ENCODE measurements around the gene STUB1.
A peak's percentile ranks its signal among the peaks of the same experiment; 100 is the strongest.

Gene STUB1

DNA sequence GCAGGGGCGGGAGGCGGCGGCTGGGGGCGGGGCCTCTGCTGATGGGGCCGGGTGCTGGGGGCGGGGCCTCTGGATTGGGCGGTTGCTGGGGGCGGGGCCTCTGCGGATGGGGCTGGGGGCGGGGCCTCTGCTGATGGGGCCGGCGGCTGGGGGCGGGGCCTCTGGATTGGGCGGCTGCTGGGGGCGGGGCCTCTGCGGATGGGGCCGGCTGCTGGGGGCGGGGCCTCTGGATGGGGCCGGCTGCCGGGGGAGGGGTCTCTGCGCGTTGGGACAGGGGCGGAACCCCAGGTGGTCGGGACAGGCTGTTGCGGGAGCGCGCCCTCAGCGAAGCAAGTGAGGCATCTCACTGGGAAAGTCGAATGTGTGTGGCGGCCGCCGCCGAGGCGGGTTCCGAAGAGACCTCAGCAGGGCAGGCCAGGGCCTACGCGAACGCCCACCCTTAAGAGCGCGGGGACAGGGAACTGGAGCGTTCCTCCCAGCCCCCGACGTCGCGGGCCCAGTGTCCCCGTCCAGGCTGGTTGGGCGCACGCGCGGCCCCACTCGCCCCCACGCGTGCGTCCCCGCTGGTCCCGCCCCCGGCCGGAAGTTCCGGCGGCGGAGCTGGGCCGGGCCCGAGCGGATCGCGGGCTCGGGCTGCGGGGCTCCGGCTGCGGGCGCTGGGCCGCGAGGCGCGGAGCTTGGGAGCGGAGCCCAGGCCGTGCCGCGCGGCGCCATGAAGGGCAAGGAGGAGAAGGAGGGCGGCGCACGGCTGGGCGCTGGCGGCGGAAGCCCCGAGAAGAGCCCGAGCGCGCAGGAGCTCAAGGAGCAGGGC lies at the start of gene STUB1:
Gene STUB1, plus strand, starts transcription at position 597 of the 811 bp plus-strand sequence. Its CDS starts 116 bp downstream, at position 713.
- peak; percentile 95 for DNase-seq

DNA sequence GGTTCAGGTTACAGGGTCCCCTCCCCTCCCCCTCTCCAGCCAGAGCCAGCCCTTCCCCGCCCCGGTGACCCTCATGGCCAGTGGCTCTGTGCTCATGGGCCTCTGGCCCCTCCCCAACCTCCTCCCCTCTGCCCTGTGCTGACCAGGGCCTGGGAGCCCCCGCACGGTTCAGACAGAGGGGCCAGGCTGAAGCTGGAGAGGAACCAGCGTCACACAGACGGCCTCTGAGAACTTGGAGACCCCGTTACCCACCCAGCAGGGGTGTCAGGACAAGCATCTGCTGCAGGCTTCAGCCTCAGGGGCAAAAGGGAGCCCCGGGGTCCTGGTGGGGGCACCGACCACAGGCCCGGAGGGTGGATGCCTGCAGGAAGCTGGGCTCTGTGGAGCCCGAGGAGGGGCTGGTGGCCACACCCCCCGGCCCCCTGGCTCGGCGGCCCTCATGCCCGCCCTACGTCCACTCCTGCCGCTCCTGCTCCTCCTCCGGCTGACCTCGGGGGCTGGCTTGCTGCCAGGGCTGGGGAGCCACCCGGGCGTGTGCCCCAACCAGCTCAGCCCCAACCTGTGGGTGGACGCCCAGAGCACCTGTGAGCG lies 49.3 kb upstream of the STUB1 start, which contains the start of gene WFIKKN1:
Gene WFIKKN1, plus strand, starts transcription at position 171 of the 591 bp plus-strand sequence. Its CDS starts 269 bp downstream, at position 440.
- peak; percentile 58 for DNase-seq

DNA sequence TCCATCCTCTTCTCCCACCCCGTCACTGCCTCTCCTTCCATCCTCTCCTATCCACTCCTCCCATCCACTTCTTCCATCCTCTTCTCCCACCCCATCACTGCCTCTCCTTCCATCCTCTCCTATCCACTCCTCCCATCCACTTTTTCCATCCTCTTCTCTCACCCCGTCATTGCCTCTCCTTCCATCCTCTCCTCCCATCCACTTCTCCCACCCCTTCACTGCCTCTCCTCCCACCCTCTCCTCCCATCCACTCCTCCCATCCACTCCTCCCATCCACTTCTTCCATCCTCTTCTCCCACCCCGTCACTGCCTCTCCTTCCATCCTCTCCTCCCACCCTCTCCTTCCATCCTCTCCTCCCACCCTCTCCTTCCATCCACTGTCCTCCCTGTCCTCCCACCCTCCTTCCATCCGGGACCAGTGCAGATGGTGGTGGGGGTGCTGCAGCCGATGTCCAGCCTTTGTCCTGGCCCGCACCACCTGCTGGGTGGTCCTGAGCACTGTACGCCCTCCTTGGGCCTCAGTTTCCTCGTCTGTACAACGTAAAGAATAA lies 48.3 kb upstream of the STUB1 start:
- DNase-seq, result no peak

DNA sequence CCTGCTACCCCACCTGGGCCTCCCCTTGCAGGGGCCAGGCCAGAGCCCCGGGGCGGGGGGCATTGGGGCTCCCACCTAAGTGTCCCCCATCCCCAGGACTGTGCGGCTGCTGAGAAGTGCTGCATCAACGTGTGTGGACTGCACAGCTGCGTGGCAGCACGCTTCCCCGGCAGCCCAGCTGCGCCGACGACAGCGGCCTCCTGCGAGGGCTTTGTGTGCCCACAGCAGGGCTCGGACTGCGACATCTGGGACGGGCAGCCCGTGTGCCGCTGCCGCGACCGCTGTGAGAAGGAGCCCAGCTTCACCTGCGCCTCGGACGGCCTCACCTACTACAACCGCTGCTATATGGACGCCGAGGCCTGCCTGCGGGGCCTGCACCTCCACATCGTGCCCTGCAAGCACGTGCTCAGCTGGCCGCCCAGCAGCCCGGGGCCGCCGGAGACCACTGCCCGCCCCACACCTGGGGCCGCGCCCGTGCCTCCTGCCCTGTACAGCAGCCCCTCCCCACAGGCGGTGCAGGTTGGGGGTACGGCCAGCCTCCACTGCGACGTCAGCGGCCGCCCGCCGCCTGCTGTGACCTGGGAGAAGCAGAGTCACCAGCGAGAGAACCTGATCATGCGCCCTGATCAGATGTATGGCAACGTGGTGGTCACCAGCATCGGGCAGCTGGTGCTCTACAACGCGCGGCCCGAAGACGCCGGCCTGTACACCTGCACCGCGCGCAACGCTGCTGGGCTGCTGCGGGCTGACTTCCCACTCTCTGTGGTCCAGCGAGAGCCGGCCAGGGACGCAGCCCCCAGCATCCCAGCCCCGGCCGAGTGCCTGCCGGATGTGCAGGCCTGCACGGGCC lies 47.5 kb upstream of the STUB1 start:
- DNase-seq, result no peak

DNA sequence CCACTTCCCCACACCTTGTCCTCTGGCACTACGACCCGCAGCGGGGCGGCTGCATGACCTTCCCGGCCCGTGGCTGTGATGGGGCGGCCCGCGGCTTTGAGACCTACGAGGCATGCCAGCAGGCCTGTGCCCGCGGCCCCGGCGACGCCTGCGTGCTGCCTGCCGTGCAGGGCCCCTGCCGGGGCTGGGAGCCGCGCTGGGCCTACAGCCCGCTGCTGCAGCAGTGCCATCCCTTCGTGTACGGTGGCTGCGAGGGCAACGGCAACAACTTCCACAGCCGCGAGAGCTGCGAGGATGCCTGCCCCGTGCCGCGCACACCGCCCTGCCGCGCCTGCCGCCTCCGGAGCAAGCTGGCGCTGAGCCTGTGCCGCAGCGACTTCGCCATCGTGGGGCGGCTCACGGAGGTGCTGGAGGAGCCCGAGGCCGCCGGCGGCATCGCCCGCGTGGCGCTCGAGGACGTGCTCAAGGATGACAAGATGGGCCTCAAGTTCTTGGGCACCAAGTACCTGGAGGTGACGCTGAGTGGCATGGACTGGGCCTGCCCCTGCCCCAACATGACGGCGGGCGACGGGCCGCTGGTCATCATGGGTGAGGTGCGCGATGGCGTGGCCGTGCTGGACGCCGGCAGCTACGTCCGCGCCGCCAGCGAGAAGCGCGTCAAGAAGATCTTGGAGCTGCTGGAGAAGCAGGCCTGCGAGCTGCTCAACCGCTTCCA lies 46.7 kb upstream of the STUB1 start:
- no peak for DNase-seq

DNA sequence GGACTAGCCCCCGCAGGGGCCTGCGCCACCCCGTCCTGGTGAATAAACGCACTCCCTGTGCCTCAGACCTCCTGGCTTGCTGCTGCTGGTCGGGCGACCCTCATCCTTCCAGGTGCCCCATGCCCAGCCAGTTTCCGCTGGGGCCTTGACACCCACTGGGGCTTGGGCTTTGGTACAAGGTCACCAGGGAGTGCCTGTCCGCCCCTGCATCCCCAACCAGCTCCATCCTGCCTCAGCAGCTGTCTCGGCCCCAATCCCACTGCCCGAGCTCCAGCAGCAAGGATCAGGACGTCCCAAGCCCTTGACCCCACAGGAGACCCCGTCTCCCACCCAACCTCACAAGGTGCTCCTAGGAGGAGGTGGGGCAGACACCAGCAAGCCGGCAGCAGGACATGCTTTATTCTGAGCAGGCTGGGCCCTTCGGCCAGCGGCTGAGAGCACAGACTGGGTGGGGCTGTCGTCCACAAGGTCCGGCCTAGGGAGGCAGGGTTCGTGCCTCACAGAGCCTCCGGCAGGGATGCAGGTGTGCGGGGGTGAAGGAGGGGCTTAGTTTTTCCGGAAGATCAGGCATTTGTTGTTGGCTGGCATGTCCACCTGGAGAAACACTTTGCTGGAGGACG lies 46.0 kb upstream of the STUB1 start:
- DNase-seq, result no peak

DNA sequence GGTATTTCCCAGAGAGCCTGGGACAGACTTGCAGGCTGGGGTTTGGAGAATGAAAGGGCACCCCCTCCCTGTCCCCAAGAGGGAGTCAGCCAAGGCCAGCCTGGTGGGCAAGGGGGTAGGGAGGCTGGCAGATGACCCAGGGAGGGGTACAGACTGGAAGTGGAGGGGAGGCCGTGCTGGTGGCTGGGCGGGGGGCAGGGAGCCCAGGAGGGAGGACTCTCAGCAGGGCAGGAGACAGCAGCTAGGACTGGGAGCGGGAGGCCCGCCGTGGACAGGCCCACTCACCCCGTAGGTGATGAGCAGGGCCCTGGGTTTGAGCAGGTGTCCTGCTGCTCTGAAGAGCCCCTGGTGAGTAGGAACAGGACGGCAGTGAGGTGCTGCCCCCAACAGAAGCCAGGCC lies 45.2 kb upstream of the STUB1 start:
- no peak for DNase-seq

DNA sequence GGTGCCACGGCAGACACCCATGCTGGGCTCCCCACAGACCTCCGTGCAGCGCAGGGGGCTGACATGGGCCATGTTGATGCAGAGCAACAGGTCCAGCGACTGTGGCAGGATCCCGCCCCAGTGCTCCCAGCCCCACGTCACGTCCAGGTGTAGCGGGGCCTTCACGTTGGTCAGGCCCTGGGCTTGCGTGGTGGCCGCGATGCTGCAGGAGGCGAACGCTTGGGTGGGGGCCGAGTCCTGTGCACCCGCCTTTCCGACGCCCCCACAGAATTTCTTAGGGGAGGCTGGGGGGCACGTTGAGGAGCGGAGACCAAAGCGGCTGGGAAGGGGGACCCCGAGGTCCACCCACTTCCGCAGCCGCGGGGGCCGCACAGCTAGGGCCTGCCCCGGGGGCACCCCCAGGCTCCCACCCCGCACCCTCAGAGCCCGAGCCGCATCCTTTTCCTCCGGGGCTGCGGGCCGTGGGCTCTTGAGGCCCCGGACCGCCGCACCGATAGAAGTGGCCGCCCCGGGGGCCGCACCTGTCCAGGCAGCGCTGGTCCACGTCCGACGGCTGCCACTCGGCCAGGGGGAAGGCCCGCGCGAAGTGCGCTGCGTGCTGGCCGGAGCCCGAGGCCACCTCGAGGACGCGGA lies 44.5 kb upstream of the STUB1 start:
- DNase-seq, result peak; percentile 38

DNA sequence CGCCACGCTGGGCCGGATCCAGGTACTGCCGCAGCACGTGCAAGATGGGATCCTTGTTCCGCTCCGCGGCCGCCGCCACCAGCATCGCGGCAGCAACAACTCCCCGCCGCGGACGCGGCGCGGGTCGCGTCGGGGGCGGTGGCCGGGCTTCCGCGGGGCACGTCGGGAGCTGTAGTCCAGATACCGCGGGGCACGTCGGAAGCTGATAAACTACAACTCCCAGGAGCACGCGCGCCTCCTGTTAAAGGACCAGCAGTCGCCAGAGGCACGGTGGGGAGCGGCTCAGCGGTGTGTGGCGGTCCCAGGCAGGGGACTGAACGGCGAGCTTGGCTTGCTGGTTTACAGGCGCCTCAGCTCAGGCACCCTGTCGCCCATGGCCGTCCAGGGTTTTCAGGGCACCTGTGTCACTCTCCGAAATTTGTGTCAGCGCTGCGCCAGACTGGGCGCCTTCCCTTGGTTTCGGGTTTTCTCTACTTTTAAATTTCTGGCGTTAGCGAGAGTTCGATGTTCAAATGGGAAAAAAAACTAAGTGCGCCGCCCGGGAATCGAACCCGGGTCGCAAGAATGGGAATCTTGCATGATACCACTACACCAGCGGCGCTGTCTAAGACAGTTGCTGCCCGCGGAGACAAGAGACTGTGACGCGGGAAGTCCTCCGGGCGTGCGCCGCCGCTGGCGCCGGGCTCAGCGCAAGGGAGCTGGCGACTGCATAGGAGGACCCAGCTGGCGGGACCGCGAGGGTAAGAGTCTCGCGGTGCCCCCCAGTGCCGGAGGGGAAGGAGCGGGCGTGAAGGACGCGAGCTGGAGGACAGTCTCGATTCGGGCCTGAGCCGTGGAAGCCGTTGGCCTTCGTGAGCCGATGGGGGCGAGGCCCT lies 43.8 kb upstream of the STUB1 start, which contains the start of gene METTL26:
Gene METTL26, minus strand, starts transcription at position 100 of the 875 bp plus-strand sequence. Its CDS starts 15 bp downstream, at position 85.
- DNase-seq, result peak; percentile 99

DNA sequence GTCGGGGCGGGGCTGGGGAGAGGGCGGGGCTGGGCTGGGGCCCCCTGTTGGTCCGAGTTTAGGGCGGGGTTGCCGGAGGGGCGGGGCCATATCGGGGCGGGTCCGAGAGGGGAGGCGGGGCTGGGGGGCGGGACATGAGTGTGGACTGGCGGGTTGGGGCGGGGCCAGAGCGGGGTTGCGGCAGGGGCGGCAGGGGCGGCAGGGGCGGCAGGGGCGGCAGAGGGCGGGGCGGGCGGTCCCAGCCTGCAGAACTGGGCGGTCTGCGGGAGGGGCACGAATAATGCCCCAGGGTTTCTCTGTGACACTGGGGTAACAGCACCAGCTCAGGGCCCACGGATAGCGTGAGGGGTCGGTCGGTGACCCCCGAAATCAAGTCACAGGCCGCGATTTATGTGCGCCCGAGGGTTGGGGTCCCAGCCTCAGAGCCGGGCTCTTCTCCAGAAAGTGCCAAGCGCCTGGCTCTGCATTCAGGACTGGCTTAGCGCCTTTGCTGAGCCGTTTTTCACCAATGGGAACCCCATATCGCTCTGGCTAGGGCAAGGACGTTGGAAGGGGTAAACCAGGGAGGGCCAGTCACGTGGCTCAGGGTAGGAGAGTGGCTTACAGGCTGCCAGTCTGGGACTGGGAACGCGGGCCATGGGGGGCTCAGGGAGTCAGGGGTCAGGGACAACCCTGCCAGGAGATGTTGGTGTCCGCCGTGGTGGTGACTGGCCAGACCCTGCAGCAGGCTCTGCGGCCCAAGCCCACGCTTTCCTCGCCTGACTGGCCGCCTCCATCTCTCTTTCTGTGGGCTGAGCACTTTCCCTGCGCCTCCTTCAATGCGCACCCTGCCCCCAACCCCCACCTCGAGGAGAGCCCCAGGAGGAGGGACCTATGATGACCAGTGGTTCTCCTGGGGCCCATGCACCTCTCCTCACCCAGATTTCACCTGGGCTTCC lies 42.9 kb upstream of the STUB1 start:
- DNase-seq, result peak; percentile 68

DNA sequence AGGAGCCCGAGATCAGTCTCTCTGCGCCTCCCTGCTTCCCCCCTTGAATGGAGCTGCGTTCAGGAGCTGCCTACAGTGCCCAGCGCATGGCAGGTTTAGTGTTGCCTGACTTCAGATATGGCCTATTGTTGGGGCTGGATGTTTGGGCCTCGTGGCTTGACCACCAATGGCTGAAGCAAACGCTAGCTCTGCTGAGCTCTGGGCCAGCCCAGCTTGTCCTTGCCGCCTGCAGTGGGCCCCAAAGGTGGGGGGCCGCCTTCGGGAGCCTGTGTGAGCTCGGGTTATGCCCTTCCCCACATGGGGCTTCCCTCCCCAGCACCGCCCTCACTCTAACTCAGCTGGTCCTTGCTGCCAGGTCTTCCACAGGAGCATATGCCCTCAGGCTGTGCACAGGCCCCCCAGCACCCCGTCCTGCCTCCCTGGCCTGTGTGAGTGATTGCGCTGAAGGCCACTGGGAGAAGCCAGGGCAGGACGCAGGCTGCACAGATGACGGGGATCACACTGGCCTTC lies 42.1 kb upstream of the STUB1 start:
- no peak for DNase-seq

DNA sequence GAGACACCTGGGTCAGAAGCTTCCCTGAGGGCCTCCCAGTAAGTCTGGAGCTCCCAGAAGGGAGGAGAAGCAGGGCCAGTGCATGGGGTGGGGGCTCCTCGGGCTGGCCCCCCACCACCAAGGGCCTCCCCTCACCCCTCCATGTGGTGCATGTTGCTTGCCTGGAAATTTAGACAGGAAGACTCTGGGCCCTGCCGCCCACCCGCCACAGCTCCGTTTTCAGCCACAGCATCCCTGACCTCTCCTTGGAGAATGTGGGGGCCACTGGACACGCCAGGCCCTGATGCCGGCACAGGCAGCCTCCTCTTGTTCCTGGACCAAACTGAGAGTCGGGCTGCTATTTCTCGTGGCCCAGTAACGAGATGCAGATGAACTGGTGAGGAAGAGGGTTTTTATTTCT lies 41.4 kb upstream of the STUB1 start:
- DNase-seq, result no peak

DNA sequence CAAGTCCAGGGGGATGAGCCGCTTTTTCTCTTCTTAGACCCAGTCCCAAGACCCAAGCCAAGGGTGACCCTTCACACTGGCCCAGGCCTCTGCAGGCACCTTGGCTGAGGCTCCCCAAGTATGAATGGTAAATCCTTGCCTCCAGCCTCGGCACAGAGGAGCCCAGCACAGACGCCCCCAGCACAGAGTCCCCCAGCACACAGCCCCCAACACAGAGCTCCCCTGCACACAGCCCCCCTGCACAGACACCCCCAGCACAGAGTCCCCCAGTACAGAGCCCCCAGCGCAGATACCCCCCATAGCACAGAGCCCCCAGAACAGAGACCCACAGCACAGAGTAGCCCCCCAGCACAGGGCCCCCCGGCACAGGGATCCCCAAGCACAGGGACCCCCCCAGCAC lies 39.6 kb upstream of the STUB1 start:
- no peak for DNase-seq

DNA sequence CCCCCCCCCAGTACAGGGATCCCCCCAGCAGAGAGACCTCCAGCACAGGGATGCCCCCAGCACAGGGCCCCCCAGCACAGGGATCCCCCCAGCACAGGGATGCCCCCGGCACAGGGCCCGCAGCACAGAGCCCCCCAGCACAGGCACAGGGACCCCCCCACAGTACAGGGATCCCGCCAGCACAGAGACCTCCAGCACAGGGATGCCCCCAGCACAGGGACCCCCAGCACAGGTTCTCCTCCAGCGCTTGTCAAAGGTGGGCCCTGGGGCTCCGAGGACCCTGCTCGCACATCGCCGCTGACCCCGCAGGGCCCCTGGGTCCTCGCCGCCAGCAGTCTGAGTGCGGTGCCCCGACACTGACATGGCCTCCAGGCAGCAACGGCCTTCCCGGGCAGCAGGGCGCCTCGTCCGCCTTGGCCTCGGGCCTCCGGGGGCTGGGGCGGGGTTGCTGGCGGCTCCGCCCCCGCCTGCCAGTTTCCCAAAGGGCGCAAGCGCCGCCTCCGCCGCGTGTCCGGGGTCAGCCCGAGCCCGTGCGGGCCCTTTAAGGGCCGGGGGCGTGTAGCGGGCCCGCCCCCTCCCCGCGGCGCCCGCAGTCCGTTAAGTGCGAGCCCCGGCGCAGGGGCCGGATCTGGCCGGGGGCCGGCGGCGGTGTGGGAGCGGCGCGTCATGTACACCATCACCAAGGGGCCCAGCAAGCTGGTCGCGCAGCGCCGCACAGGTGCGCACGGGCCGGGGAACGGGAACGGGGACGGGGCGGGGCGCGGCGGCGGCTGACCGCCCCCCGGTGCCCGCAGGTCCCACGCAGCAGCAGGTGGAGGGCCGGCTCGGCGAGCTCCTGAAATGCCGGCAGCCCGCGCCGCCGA lies 38.7 kb upstream of the STUB1 start, which contains the start of gene MCRIP2:
Gene MCRIP2, plus strand, starts transcription at position 503 of the 863 bp plus-strand sequence. Its CDS starts 164 bp downstream, at position 667.
- DNase-seq, result peak; percentile 96

DNA sequence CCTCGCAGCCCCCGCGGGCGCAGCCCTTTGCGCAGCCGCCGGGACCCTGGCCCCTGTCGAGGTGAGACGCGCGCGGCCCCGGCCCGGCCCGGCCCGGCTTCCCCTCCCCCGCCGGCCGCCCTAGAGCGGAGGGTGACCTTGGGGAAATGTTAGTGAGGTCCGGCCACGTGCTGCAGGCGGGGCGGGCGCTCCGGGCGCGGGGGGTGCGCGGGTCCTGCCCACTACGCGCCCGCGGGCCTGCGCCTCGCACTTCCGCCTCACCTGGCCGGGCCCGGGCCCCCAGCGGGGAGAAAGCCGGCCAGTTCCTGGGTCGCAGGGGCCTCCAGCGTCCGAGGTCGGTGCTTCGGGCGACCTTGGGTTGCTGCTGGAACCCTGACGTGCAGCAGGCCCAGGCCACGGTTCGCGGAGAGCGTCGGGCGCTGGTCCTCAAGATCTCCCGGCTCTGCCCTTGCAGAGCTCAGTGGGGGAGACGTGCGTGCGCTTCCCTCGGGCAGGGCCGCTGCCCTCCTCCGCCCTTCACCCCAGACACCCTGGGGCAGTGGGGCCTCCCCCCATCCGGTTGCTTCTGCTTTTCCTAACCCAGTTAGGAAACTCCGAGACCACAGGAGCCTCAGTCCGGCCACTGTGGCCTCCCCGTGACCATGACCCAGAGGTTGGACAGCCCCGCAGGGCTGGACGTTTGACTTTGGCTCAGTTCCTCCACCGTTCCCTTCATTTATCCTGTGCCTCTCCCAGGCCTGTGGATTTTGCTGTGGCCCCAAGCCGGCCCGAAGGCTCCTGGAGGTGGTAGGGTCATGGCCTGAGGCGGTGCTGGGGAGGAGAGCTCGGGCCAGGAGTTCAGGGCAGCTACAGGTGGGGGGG lies 37.8 kb upstream of the STUB1 start:
- peak; percentile 84 for DNase-seq

DNA sequence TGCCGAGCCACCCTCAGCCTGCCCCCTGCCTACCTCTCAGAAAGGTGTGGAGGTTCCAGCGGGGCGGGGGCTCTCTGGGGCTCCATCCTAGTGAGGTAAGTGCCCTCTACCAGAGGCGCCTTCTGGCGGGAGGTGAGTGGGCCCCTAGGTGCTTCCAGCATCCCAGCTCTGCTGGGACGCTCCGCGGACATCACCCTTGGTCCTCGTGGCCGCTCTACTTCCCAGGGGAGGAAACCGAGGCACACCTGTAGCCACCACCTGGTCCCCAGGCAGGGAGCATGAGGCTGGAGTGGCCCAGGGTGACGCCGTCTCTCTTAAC lies 37.2 kb upstream of the STUB1 start:
- DNase-seq, result no peak

DNA sequence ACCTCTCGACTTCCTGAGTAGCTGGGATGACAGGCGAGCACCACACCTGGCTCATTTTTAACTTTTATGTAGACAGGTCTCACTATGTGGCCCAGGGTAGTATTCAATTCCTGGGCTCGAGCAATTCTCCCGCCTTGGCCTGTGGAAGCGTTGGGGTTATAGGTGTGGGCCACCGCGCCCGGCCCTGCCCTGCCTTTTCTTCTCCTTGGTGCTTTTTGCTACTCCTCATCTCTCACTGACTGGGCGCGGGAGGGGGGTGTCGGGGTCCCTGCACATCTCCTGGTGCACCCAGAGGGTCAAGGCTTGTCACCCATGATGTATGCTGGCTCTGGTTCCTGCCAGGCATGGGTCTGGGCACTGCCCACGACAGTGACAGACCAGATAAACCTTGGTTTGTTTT lies 35.7 kb upstream of the STUB1 start:
- DNase-seq, result no peak

Data from NCI-H69 (cell line).